Measurements from ENCODE around the gene NXPH1. TPM values are rescaled to one million over a fixed set of nuclear protein-coding genes. Genes with fewer than 3 reads are reported as not detected.

Gene NXPH1
- total and polyA plus RNA-seq, 2 experiments from 2014 or later: not detected

DNA sequence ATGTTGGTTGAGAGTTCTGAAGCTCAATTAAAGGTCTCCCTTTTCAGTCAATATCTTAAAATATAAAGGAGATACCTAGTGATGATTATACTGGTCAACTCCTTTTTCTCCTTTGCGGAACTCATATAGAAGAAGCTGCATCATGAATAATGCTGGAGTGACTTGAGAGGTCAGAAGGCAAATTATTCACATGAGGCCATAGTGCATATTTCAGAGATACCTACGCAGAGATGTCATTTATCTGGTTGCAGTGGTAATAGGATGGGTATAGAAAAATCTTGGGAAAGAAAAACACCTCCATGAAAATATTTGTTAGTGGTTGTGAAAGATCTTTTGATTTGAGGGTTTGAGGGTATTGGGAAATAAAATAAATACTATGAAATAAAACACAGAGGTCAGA lies 47.7 kb downstream of the NXPH1 start:
- 35 to 45% methylated on average over 2 of the region's 2 CpGs for WGBS, 2 experiments (ENCODE audit: low coverage in 1 of 2, low lambda C conversion rate in 2 of 2, missing lambda C conversion rate in 2 of 2)
- Histone ChIP-seq H3K9me3 (ENCODE audit: low read depth) (no peaks in the 10 kb centered on the region), H3K9ac (no peak overlapping the region), H3K79me2 (ENCODE audit: insufficient read depth) (no peaks in the 10 kb centered on the region), H3F3A (ENCODE audit: insufficient read depth) (no peaks in the 10 kb centered on the region), H3K4me3 (no peak overlapping the region), H3K27ac (no peak overlapping the region), H3K36me3 (ENCODE audit: low read depth) (no peaks in the 10 kb centered on the region), H2AFZ (no peak overlapping the region), H3K9me2 (ENCODE audit: insufficient read depth) (no peaks in the 10 kb centered on the region), H3K4me1 (ENCODE audit: insufficient read depth) (no peaks in the 10 kb centered on the region), H3K27me3 (replicated peaks; ENCODE audit: insufficient read depth) (no peaks in the 10 kb centered on the region), H4K20me1 (ENCODE audit: insufficient read depth) (no peaks in the 10 kb centered on the region), H3K4me2 (ENCODE audit: unreplicated experiment) (no peak overlapping the region)
- no peak for TF ChIP-seq EZH2 (IDR thresholded peaks at IDR 0.05; ENCODE audit: insufficient read depth, poor library complexity, severe bottlenecking)
- TF ChIP-seq EZH2phosphoT487 (IDR thresholded peaks at IDR 0.05; ENCODE audit: insufficient read depth, low read depth): no peak
- in situ Hi-C loops (cut with MboI): no loop called here
- no peak for DNase-seq

DNA sequence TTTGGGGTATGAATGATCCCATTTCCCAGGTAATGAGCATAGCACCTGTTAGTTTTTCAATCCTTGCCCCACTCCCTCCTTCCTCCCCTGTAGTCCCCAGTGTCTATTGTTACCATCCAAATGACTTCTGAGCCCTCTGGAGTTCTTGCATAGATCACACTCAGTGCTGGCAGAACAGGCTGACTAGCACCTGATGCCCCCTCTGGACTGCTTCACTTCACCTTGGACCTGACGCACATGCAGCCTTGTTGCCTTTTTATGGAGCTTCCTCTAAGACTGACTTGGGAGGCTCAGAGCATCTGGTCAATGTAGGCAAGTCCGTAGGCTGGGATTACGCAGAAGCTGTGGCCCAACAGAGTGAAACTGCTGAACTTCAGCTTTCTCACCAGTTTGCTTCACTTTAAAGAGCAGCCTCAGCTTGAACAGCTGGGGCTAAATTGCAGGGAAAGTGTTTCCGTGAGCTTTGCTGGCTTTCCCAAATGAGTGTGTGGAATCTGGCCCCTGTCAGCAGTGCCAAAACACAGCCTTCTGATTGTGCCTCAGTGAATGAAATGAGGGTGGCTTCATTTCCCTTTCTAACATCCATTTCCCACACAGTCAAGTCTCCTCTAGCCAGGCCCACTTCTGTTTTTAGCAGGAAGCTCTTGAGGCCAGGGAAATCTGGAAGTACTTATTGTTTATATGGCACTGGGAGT lies 48.5 kb downstream of the NXPH1 start:
- in situ Hi-C loops (cut with MboI): no loop called here
- no peaks in the 10 kb centered on the region for H3K4me1 ChIP-seq (ENCODE audit: insufficient read depth)
- no peak overlapping the region for H3K27ac ChIP-seq
- H3K4me3 ChIP-seq: no peak overlapping the region
- no peaks in the 10 kb centered on the region for H3F3A ChIP-seq (ENCODE audit: insufficient read depth)
- no peaks in the 10 kb centered on the region for H3K79me2 ChIP-seq (ENCODE audit: insufficient read depth)
- no peaks in the 10 kb centered on the region for H4K20me1 ChIP-seq (ENCODE audit: insufficient read depth)
- TF ChIP-seq EZH2phosphoT487 (IDR thresholded peaks at IDR 0.05; ENCODE audit: insufficient read depth, low read depth) (no peak), EZH2 (IDR thresholded peaks at IDR 0.05; ENCODE audit: insufficient read depth, poor library complexity, severe bottlenecking) (no peak)
- H3K9me2 ChIP-seq (ENCODE audit: insufficient read depth): no peaks in the 10 kb centered on the region
- WGBS, 2 experiments (ENCODE audit: low coverage in 1 of 2, low lambda C conversion rate in 2 of 2, missing lambda C conversion rate in 2 of 2): 2 to 3% methylated on average over 4 of the region's 4 CpGs
- no peak overlapping the region for H2AFZ ChIP-seq
- no peak overlapping the region for H3K4me2 ChIP-seq (ENCODE audit: unreplicated experiment)
- H3K36me3 ChIP-seq (ENCODE audit: low read depth): no peaks in the 10 kb centered on the region
- H3K27me3 ChIP-seq (replicated peaks; ENCODE audit: insufficient read depth): no peaks in the 10 kb centered on the region
- no peak overlapping the region for H3K9ac ChIP-seq
- no peaks in the 10 kb centered on the region for H3K9me3 ChIP-seq (ENCODE audit: low read depth)
- DNase-seq: no peak

DNA sequence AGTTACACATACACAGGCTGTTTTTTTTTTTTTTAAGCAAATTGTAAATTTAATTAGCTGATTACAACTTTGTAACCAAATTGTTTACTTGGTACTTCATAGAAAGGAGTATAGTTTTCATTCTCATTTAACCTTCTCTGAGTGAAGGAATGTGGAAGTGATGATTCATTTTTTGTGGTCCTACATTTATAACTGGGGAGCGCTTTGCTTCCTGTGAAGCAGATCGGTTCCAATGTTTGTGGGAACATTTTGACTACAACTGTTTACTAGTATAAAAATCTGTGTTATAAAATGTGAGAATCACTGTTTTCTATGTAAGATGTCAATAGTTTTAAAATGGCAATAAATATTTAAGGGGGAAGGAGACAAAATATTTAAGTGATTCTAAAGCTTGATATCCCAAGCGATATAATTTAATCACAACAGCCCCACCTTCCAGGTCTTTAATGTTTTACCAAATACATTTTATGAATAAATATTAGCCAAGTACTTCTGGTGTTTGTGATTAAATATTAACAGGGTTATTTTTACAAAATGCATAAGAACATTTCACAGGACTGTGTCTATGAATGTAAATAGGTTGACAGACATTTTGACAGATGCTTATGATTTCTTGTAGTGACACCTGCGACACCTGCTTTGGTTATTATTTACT lies 57.1 kb downstream of the NXPH1 start:
- H3K36me3 ChIP-seq (ENCODE audit: low read depth): no peaks in the 10 kb centered on the region
- H3K4me3 ChIP-seq: no peak overlapping the region
- H3K9me3 ChIP-seq (ENCODE audit: low read depth): no peaks in the 10 kb centered on the region
- no peaks in the 10 kb centered on the region for H3K4me1 ChIP-seq (ENCODE audit: insufficient read depth)
- no peaks in the 10 kb centered on the region for H3K27me3 ChIP-seq (replicated peaks; ENCODE audit: insufficient read depth)
- H3K4me2 ChIP-seq (ENCODE audit: unreplicated experiment): no peak overlapping the region
- H3K9ac ChIP-seq: no peak overlapping the region
- TF ChIP-seq EZH2 (IDR thresholded peaks at IDR 0.05; ENCODE audit: insufficient read depth, poor library complexity, severe bottlenecking): no peak
- no peak for TF ChIP-seq EZH2phosphoT487 (IDR thresholded peaks at IDR 0.05; ENCODE audit: insufficient read depth, low read depth)
- no peak overlapping the region for H3K27ac ChIP-seq
- 28 to 36% methylated on average over 4 of the region's 4 CpGs for WGBS, 2 experiments (ENCODE audit: low coverage in 1 of 2, low lambda C conversion rate in 2 of 2, missing lambda C conversion rate in 2 of 2)
- H4K20me1 ChIP-seq (ENCODE audit: insufficient read depth): no peaks in the 10 kb centered on the region
- H3F3A ChIP-seq (ENCODE audit: insufficient read depth): no peaks in the 10 kb centered on the region
- no peaks in the 10 kb centered on the region for H3K79me2 ChIP-seq (ENCODE audit: insufficient read depth)
- H2AFZ ChIP-seq: no peak overlapping the region
- in situ Hi-C loops (cut with MboI): no loop called here
- no peaks in the 10 kb centered on the region for H3K9me2 ChIP-seq (ENCODE audit: insufficient read depth)
- no peak for DNase-seq

DNA sequence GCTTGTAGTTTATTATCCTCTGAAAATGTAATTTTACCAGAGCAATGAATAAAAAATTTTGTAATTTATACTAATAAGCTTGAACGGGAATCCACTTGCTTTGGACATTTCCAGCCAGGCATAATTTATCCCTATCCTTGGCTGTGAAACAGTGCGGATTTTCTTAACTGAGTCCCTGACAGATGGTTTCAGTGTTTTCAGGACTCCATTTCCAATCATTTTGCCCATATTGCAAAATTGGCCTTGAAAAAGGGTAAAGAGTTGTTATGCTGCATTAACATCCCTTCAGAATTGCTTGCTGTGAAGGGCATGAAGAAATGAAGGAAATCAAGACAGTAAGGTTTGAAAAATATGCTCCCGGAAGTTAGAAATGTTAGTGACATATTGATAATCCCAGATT lies 57.7 kb downstream of the NXPH1 start:
- Histone ChIP-seq H3K9ac (no peak overlapping the region), H3K27me3 (replicated peaks; ENCODE audit: insufficient read depth) (no peaks in the 10 kb centered on the region), H3K36me3 (ENCODE audit: low read depth) (no peaks in the 10 kb centered on the region), H3F3A (ENCODE audit: insufficient read depth) (no peaks in the 10 kb centered on the region), H3K4me3 (no peak overlapping the region), H3K9me3 (ENCODE audit: low read depth) (no peaks in the 10 kb centered on the region), H3K4me1 (ENCODE audit: insufficient read depth) (no peaks in the 10 kb centered on the region), H4K20me1 (ENCODE audit: insufficient read depth) (no peaks in the 10 kb centered on the region), H3K9me2 (ENCODE audit: insufficient read depth) (no peaks in the 10 kb centered on the region), H3K79me2 (ENCODE audit: insufficient read depth) (no peaks in the 10 kb centered on the region), H3K27ac (no peak overlapping the region), H3K4me2 (ENCODE audit: unreplicated experiment) (no peak overlapping the region), H2AFZ (no peak overlapping the region)
- in situ Hi-C loops (cut with MboI): no loop called here
- 26 to 28% methylated on average over 3 of the region's 3 CpGs for WGBS, 2 experiments (ENCODE audit: low coverage in 1 of 2, low lambda C conversion rate in 2 of 2, missing lambda C conversion rate in 2 of 2)
- TF ChIP-seq EZH2phosphoT487 (IDR thresholded peaks at IDR 0.05; ENCODE audit: insufficient read depth, low read depth) (no peak), EZH2 (IDR thresholded peaks at IDR 0.05; ENCODE audit: insufficient read depth, poor library complexity, severe bottlenecking) (no peak)
- DNase-seq: no peak
